ELF-1 (cell line): ENCODE measurements around the gene NAXE.
"Not testable (repeated sequence)": the region's sequence is repeated elsewhere in the genome, so short reads cannot be mapped to it uniquely, and the experiment has no call there.

ENCODE experiments used
- DNase-seq: peaks from one replicate; pipeline ENCODE4 v3.0.0-alpha.2; 2016; ENCODE audit warnings: low read depth, low spot score

NAXE gene

DNA sequence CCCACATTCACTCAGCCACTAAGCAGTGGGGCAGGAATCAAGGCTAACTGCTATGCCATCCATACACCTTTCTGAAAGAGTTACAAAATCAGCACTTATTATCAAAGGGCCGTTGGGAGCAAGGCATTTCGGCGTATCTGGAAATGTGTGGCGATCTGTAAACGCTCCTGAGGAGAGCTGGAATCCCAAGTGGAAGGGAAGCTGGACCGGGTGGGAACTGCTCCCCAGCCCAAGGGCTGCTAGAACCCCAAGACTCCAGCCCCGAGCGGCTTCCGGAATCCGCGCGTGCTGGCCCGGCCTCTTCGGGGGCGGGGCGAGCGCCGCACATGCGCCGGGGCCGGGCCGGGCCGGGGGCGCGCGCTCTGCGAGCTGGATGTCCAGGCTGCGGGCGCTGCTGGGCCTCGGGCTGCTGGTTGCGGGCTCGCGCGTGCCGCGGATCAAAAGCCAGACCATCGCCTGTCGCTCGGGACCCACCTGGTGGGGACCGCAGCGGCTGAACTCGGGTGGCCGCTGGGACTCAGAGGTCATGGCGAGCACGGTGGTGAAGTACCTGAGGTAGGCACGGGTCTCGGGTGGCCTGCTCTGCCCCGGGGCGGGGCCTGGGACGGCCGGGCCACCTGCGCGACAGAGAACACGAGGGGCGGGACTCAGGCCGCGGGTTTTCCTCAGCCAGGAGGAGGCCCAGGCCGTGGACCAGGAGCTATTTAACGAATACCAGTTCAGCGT, at the start of gene NAXE:
NAXE (plus strand) TSS at position 345 of the 726 bp plus-strand sequence; CDS start at position 374, 29 bp downstream.
- DNase-seq: peak; percentile 73

DNA sequence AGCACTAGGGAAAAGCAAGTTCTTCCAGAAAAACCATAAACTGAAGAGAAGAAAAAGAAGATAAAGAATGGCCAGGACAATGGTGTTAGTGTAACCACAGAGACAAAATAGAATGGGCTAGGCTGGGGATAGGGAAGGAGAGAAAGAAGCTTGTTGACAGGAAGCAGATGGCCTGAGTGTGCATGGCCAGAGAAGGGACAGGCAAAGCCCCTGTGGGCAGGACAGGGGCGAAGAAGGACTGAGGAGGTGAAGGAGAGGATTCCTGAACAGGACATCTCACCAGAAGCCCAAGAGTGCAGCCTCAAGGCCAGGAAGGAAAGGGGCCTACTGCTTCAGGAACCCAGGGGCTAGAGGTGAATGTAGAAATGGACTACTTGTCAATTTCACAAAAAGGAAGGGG, 48.5 kb upstream of the NAXE start:
- peak; percentile 42 for DNase-seq

DNA sequence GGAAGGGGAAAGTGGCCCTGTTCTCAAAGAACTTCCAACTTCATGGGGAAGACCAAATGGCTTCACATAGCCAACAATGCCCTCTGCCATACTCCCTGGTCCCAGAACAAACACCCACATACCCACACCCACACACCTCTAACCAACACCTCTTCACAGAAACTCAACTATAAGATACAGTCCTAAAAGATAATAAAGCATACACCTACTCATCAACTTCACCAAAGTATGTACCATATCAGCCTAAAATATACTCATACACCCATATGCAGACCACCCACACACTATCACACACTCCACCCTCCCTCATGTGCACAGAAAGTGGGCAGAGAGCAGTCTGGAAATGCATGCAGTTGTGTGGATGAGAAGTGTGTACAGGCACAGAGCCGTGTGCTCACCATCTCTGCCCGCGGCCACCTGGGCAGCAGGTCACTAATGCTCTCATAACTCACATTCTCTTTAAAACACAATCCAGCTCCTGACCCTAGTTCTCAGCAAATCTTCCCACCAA, 46.9 kb upstream of the NAXE start:
- no peak for DNase-seq

DNA sequence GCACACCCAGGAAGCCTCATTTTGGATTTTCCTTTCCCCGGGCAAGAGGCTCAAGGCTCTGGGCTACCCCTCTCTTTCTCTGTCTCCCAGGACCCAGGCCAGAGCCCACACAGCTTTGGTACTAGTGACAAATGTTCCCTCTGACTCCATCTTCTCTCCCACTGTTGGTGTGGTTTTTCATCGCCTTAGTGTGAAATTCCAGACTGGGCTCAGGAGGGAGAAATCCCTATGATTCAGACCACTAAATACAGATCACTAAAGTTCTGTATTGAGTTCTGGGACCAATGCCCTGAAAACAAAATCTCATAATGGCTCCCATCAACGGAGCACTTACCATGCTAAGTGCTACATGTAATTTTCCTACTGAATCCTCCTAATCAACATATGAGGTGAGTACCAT, 45.3 kb upstream of the NAXE start:
- DNase-seq: no peak

DNA sequence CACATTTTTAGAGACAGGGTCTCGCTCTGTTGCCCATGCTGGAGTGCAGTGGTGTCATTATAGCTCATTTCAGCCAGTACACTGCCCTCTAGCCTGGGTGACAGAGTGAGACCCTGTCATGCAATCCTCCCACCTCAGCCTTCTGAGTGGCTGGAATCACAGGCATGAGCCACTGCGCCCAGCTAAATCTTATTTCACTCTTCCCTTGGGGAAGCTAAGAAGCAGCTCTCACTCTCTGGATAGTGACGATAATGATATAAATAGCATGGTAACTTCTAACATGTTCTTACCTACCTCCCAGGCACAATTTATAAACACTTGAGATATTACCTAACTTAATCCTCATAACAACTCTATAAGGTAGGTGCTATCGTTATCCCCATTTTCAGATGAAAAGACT, 44.1 kb upstream of the NAXE start:
- no peak for DNase-seq

DNA sequence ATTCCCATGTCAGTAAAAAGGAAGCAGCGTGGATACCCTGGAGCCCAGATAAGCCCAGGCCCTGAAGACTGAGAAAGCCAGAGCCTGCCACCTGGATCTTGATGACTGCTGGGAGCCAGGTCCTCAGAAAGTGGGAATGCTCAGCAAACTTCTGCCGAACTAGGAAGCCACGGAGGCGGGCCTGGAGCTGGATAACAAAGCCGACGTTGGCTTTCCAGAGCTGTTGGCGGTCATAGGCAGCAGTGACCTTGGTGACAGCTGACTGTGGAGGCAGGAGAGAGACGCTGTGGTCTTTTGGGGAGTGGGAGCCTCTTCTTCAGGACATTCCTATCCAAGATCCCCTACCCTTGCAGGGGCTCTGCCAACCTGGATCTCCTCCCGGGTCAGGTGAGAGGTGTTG, 43.6 kb upstream of the NAXE start:
- DNase-seq: no peak

DNA sequence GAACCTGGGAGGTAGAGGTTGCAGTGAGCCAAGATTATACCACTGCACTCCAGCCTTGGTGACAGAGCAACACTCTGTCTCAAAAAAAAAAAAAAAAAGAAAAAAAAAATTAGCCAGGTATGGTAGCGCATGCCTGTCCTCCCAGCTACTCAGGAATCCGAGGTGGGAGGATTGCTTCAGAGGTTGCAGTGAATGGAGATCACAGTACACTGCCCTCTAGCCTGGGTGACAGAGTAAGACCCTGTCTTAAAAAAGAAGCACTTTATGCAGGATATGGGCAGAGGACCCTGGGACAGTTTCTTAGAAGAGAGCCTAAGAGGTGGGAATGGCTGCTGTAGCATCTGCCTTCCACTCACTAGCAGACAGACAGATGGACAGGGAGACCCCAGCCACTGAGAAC, 42.2 kb upstream of the NAXE start:
- DNase-seq: no peak

DNA sequence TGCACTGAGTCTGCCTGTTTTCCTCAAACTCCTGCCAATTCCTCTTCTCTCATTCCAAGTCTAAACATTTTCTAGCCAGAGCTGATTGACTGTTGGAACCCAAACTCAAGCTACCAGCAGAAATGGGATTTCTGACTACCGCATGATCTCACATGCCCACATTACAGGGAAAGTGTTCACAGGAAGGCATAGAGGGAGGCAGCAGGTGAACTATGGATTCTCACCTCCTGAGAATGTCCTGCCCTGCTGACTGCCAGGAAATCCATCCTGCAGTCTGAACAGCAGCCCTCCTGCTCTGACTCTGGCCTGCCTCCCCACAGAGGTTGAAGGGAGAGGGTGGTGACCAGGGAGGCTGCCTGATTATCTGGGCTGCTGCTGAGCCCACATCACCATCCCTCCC, 41.7 kb upstream of the NAXE start:
- DNase-seq: no peak

DNA sequence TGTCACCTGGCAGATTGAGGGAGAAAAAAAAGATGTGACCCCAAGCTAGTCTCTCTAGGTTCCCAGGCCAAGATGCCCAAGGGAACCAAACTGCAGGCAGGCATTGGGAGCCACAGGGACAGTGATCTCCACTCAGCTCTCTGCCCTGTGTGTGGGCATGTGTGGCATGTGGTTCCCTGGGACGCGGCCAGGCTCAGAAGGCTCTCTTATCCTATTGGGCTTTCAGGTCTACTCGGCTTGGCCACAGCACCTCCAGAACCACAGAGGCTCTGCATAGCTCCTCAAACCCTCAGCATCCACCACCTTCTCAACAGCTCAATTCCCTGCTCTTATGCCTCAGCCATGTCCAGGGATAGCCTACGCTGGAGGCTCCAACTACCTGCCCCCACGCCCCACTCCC, 41.2 kb upstream of the NAXE start:
- no peak for DNase-seq

DNA sequence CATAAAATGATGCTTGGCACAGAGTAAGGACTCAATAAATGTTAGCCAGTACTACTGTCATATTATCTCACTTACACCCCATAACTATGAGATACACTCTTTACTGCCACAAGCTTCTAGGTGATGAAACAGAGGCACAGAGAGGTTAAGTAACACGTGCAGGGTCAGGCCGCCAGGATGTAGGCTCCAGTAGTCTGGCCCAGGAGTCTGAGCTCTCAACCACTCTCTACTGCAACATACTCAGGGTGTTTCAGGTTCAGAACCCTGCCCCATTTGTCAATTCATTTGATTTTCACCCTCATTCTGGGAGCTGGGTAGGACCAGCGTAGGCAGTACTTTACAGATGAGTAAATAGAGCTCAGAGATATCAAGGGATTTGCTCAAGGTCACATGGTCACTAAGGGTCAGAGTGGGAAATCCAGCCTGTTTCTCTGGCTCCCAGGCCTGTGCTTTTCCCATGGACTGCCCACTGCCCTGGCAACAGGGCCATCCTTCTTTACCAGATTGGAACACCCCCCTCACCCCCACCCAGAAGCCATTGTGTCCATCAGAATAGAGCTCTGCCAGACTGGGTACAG, 40.4 kb upstream of the NAXE start:
- DNase-seq: no peak

DNA sequence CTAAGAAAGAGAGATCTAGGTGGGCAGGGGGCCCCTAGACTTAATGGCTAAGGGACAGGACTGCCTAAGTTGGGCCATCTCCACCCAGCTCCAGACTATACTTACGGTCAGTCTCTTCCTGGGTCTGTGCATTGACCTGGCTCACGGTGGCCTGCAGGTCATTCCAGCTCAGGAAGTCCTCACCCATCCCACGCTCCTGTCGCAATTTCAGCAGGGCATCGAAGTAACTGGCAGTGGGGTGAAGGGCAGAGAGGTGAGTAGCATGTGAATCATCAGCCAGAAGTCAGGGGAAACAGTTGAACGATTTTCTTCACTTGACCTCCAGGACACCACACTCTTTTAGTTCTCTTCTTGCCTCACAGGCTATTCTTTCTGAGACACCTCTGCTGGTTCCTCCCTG, 39.7 kb upstream of the NAXE start:
- no peak for DNase-seq

DNA sequence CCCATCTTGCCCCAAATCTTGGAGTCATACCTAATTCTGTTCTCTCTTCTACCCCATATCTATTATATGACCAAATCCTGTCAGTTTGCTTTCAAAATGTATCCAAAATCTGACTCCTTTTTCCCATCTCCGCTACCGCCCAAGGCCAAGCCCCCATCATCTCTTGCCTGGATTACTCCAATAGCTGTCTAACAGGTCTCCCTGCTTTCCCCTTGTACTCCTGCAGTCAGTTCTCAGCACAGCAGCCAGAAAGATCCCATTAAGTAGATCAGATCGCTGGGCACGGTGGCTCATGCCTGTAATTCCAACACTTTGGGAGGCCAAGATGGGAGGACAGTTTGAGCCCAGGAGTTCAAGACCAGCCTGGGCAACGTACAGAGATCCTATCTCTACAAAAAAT, 39.1 kb upstream of the NAXE start:
- no peak for DNase-seq

DNA sequence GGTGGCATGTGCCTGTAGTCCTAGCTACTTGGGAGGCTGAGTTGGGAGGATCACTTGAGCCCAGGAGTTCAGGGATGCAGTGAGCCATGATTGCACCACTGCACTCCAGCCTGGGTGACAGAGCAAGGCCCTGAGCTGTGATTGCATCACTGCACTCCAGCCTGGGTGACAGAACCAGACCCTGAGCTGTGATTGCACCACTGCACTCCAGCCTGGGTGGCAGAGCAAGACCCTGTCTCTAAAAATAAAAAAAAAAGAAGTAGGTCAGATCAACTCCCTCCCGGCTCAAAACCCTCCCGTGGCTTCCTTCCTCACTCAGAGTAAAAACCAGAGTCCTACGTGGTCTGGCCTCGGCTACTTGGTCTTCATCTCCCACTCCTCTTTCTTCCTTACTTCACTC, 38.6 kb upstream of the NAXE start:
- not testable (repeated sequence) for DNase-seq

DNA sequence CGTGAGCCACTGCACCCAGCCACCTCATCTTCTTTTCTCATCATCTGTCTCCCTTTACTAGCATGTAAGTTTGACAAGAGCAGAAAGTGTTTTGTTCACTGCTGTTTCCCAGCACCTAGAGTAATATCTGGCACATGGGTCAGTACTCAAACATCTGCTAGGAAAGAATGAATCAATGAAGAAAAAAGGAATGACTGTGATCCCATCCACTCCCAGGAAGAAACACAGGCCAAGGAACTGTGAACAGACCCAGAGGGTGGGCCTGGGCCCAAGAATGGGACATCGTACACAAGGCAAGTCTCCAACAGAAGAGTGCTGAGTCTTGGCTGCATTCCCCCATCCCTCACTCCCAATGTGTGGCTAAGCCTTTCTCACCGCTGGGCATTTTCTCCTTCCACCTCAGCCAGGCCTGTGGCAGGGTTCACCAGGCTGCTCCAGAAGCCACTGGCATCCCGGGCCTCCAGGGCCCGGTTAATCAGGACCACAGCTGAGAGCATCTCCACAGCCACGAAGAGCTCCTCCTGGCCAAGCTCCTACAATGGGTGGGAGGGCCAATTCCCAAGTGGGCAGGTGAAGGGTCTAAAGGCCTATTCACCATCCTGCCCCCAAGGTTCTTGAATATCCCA, 37.6 kb upstream of the NAXE start:
- DNase-seq: no peak

DNA sequence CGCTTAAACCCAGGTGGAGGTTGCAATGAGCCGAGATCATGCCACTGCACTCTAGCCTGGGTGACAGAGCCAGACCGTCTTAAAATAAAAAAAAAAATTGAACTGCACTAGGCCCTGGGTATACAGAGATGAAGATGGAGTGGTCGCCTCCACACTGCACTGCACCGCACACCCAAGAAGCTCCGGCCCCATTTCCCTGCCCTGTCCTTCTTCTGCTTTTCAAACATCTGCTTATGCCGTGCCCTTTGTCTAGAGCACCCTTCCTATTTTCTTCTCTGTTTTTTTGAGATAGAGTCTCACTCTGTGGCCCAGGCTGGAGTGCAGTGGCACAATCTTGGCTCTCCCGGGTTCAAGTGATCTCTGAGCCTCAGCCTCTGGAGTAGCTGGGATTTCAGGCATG, 36.6 kb upstream of the NAXE start:
- no peak for DNase-seq

DNA sequence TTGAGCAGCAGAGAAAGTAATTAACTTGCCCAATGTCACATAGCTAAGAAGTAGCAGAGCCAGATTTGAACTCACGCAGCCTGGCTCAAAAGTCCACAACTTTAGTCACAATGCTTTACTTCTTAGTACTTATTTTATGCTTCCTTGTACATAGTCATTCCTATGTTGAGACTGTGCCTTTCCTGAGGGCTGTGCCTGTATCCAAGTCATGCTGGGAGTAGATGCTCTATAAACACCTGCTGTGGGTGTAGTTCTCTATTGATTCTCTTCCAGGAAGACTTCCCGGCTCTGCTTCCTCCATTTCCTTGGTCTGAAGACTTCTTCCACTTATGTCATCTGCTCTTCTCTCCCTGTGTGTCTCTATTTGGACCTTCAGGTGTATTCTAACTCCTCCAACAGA, 35.9 kb upstream of the NAXE start:
- DNase-seq: no peak

DNA sequence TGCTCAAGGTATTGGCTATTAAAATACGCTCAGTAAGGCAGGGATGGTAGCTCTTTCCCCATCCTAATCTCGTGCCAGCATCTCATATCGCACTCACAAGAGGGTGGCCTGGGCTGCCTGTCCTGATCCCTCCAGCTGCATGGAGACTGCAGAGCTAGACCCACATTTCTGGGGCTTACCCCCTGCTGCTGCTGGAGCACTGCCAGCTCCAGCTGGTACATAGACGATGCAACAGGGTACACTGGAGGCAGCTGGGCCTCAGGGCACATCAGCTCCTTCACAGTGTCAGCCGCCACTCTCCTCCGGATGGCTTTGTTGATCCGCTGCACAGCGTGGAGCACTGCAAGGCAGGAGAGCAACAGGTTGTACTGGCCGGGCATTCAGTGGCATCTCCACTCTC, 35.2 kb upstream of the NAXE start:
- no peak for DNase-seq

DNA sequence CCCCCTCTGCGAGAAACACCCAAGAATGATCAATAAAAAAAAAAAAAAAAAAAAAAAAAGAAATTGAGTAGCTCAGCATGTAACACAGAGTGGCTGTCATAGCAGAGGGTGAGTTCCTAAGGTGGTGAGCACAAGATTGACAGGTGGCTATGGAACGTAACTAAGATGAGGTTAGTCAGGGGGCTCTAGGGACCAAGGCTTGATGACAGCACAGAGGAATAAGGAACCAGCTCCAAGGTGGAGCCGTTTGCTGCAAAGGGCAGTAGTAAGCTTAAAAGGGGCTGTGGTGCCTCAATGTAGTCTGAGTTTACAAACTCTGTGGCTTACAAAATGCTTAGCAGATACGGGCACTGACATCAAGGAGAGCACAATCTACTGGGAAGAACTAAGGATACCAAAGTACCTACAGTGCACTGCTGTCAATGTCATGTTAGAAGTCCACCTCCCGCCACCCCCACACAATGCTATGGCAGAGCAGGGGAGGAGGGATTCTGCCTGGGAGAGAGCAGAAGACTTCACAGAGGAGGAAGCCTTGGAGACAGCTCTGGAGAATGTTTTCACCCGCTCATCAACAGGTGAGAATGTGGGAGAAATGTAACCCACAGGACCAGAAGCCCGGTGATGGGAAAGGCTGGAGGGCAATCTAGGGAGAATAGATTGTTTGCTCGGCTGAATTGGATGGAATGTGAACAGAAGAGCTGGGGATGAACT, 32.3 kb upstream of the NAXE start:
- DNase-seq: no peak

DNA sequence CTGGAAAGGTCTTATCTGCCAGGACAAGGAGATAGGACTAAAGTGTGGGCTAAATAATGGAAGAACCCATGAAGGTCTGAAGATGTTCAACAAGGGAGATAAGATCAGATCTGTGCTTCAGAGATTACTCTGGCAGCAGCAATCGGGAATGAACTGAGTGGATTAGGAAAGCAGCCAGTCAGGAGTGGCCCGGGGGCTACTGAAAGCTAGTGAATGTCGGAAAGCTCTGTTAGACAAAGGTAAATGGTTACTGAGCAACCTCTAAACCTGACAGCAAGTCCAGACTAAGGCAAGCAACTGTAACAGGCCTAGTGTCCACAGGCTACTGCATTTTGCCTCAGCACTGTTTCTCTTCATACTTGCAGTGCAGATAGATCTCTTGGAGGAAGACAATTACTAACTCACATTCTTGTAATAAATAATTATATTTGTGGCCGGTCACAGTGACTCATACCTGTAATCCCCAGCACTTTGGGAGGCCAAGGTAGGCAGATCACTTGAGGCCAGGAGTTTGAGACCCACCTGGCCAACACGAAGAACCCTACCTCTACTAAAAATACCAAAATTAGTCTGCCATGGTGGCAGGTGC, 31.7 kb upstream of the NAXE start:
- DNase-seq: peak; percentile 49

DNA sequence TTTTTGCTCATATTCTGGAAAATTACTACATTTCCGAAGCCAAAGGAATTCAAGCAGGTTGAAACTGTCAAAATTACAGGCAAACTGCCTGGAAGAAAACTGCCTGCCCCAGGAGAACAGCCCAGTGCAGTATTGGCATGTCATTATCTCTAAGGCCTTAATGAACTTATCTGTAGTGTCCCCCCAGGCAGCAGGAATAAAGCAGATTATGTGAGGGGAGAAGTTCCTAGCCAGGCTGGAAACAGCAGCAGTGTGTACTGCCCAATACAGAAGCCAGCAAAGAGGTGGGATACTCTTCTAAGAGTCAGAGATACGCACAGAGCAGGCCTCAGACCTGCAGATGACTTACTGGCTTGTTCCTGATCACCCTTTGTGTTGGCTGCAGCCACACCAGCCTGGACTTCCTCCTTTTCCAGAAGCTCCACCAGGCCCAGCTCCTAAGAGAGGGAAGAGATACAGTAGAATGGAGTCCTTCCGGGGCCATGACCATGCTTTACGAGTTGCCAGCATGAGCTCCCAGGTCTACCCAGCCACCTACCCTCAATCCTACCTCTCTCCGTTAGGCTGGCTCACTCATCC, 30.9 kb upstream of the NAXE start:
- no peak for DNase-seq

DNA sequence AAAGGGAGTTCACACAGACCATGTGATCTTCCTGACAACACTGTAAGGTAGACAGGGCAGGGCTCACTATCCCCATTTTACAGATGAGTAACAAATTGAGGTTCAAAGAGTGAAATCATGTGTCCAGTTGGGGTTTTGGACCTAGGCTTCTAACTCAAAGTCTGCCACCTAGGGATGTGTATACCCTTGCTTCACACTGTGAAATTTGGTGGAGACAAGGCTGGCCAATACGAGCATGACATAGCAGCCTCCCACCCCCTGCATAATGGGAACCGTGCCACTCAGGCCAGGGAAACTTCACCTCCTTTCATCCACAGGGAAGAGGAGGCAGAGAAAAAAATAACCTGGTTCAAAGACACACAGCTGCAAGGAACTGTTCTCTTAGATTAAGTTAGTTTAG, 26.1 kb upstream of the NAXE start:
- no peak for DNase-seq

DNA sequence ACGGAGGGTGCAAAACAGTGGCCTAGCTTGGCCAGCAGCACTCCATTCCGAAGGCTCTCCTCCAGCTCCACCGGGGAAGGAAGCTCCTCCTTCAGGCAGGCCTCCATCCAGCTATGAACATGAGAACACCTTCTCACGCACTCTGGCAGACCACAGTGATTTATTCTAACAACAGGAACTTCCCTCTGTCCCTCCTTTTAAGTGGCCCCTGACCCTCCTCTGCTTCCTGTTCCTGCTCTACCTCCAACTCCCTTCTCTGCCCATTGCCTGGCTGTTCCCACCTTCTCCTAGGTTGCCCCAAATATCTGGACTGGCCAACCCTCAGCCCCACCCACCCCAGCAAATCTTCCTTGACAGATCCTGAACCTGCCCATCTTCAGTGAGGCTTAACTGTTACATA, 25.1 kb upstream of the NAXE start:
- no peak for DNase-seq
